Stomach (tissue), 9 donors: Measurements from ENCODE around the gene RPP38. TPM values are rescaled to one million over a fixed set of nuclear protein-coding genes. Genes with fewer than 3 reads are reported as not detected.

Experiments
- DNase-seq, 2 donors: peaks; one replicate each; pipeline versions ENCODE4 v3.0.0 to v3.0.0-alpha.2; 2013 to 2019
- H3K27ac ChIP-seq, 5 donors: fragments of 200-600 bp in 4 of 5; sonication (generic) in 4 of 5; one replicate each; pipeline ENCODE4 v1.5.1; 2013 to 2019; ENCODE audit warnings: mild to moderate bottlenecking in 1 of 5, moderate library complexity in 1 of 5
- H3K27me3 ChIP-seq, 3 donors: fragments of 200-600 bp; sonication (generic); one replicate each; pipeline ENCODE4 v1.5.1; 2017 to 2019; ENCODE audit warnings: mixed run types in 1 of 3
- H3K36me3 ChIP-seq, 4 donors: fragments of 200-600 bp; sonication (generic); 1 replicate in 3 of 4; 2 replicates in 1 of 4; pipeline ENCODE4 v1.5.1; 2016 to 2019
- H3K4me1 ChIP-seq, 4 donors: fragments of 200-600 bp; sonication (generic); one replicate each; pipeline ENCODE4 v1.5.1; 2016 to 2019
- H3K4me3 ChIP-seq, 4 donors: fragments of 200-600 bp; sonication (generic) in 3 of 4; one replicate each; pipeline ENCODE4 v1.5.1; 2016 to 2019; ENCODE audit warnings: mild to moderate bottlenecking in 1 of 4
- H3K9me3 ChIP-seq, 4 donors: fragments of 200-600 bp; sonication (generic); one replicate each; pipeline ENCODE4 v1.5.1; 2016 to 2019
- CTCF ChIP-seq, 7 experiments: fragments of 450-650 bp in 4 of 7; fragments of 200-600 bp in 3 of 7; sonication (generic) in 3 of 7; IDR thresholded peaks; one replicate each; pipeline ENCODE4 v1.5.1; 2016 to 2019; ENCODE audit warnings: antibody characterized with exemption in 7 of 7, control low read depth in 2 of 7, mild to moderate bottlenecking in 1 of 7
- EP300 ChIP-seq: sonication (generic); formaldehyde crosslinking; IDR thresholded peaks from one replicate; pipeline ENCODE4 v1.6.1; 2017; ENCODE audit warnings: antibody characterized with exemption
- POLR2A ChIP-seq, 4 donors: fragments of 450-650 bp; IDR thresholded peaks; one replicate each; pipeline ENCODE4 v1.6.1; 2016; ENCODE audit warnings: antibody characterized with exemption in 4 of 4, control low read depth in 2 of 4, mild to moderate bottlenecking in 1 of 4, moderate library complexity in 1 of 4
- POLR2AphosphoS5 ChIP-seq, 3 donors: sonication (generic); formaldehyde crosslinking; IDR thresholded peaks; one replicate each; pipeline ENCODE4 v1.6.1; 2016; ENCODE audit warnings: antibody characterized with exemption in 3 of 3
- WGBS, 5 donors: extraction: QIAGEN DNeasy Blood & Tissue Kit in 3 of 5; methylation state at CpG; one replicate each; pipeline versions ENCODE4 v1.1.5 to v1.1.7; 2013 to 2018; 5-methylcytosine and 5-hydroxymethylcytosine counted together
- intact Hi-C: fragments of 100-400 bp; cut with DNase I; formaldehyde crosslinking; loops from one replicate; pipeline ENCODE4 v1.15.1; 2023; ENCODE audit warnings: low total_unique reads
- polyA plus RNA-seq, 3 donors: library from polyadenylated mRNA; stranded (reverse); fragments of 200-250 nt; gene quantifications; one replicate each; pipeline ENCODE4 v1.2.3, GENCODE V29; 2013
- total RNA-seq, 5 donors: library from RNA; depleted of rRNA; stranded (reverse); fragments of >200 nt; gene quantifications; one replicate each; pipeline versions ENCODE4 v1.1.0 to v1.2.3, GENCODE V29; 2014 to 2016
- donor health status: healthy with polysubstance abuse.
- donor health status: Bipolar disorder and iron deficiency.
- donor health status: healthy.

Gene RPP38
- total and polyA plus RNA-seq, 8 donors, result 4.5 to 29.4 (median 19.6) TPM; not detected in 1

GRCh38 chr10:15137636-15138035 lies 40.5 kb downstream of the RPP38 start:
- intact Hi-C loops, result no loop called here
- Histone ChIP-seq H3K36me3 (peaks cover 20 to 61% (median 53%) of the 10 kb centered on the region in 4 donors), H3K4me1 (peaks cover 0 to 16% (median 8%) of the 10 kb centered on the region in 4 donors), H3K9me3 (no peaks in the 10 kb centered on the region), H3K4me3 (no peak overlapping the region), H3K27ac (no peak overlapping the region), H3K27me3 (no peaks in the 10 kb centered on the region)
- 93 to 100% (median 96%) methylated on average over 1 of the region's 1 CpG for WGBS, 5 donors
- no peak for DNase-seq
- TF ChIP-seq POLR2A (IDR thresholded peaks at IDR 0.05) (no peak), POLR2AphosphoS5 (IDR thresholded peaks at IDR 0.05) (no peak), EP300 (no peak), CTCF (IDR thresholded peaks at IDR 0.05) (no peak)

- WGBS, 5 donors, result 91 to 95% (median 92%) methylated on average over 7 of the region's 7 CpGs
- no peak overlapping the region for H3K4me3 ChIP-seq
- peak in 1 of 2 donors; percentile 16 for DNase-seq
- peaks cover 0 to 24% (median 10%) of the 10 kb centered on the region in 4 donors for H3K4me1 ChIP-seq
- H3K9me3 ChIP-seq, result no peaks in the 10 kb centered on the region
- TF ChIP-seq POLR2A (IDR thresholded peaks at IDR 0.05) (no peak), EP300 (no peak), CTCF (IDR thresholded peaks at IDR 0.05) (no peak), POLR2AphosphoS5 (IDR thresholded peaks at IDR 0.05) (no peak)
- H3K36me3 ChIP-seq, result peaks cover 0 to 31% (median 22%) of the 10 kb centered on the region in 4 donors
- H3K27me3 ChIP-seq, result no peaks in the 10 kb centered on the region
- intact Hi-C loops, result no loop called here
- no peak overlapping the region for H3K27ac ChIP-seq
Observed at GRCh38 chr10:15140698-15141097, 43.5 kb downstream of the RPP38 start.

GRCh38 chr10:15141136-15142054 lies 44.2 kb downstream of the RPP38 start:
- no peak overlapping the region for H3K4me3 ChIP-seq
- TF ChIP-seq EP300 (no peak), POLR2AphosphoS5 (IDR thresholded peaks at IDR 0.05) (no peak), POLR2A (IDR thresholded peaks at IDR 0.05) (no peak), CTCF (IDR thresholded peaks at IDR 0.05) (no peak)
- H3K27me3 ChIP-seq, result no peaks in the 10 kb centered on the region
- no peaks in the 10 kb centered on the region for H3K9me3 ChIP-seq
- DNase-seq, result peak in 1 of 2 donors; percentile 34
- H3K36me3 ChIP-seq, result peaks cover 0 to 28% (median 19%) of the 10 kb centered on the region in 4 donors
- H3K4me1 ChIP-seq, result peaks cover 0 to 24% (median 10%) of the 10 kb centered on the region in 4 donors
- intact Hi-C loops, result no loop called here
- H3K27ac ChIP-seq, result no peak overlapping the region
- WGBS, 5 donors, result 55 to 60% (median 57%) methylated on average over 16 of the region's 16 CpGs

- H3K4me1 ChIP-seq, result peaks cover 0 to 24% (median 10%) of the 10 kb centered on the region in 4 donors
- H3K27me3 ChIP-seq, result no peaks in the 10 kb centered on the region
- DNase-seq, result no peak
- intact Hi-C loops, result no loop called here
- 62 to 91% (median 83%) methylated on average over 4 of the region's 4 CpGs for WGBS, 5 donors
- H3K9me3 ChIP-seq, result no peaks in the 10 kb centered on the region
- H3K36me3 ChIP-seq, result peaks cover 0 to 16% (median 11%) of the 10 kb centered on the region in 4 donors
- H3K27ac ChIP-seq, result no peak overlapping the region
- H3K4me3 ChIP-seq, result no peak overlapping the region
- TF ChIP-seq POLR2A (IDR thresholded peaks at IDR 0.05), result no peak
- no peak for TF ChIP-seq CTCF (IDR thresholded peaks at IDR 0.05)
- no peak for TF ChIP-seq EP300
- TF ChIP-seq POLR2AphosphoS5 (IDR thresholded peaks at IDR 0.05), result no peak
Observed at GRCh38 chr10:15144788-15145187, 47.6 kb downstream of the RPP38 start.
